MM.1S (cell line): Measurements from ENCODE around the gene VPS72.

Source experiments
- EZH2 ChIP-seq: fragments of 300-600 bp; sonication (generic); optimal IDR thresholded peaks from 2 replicates; pipeline ENCODE3; 2017; ENCODE audit warnings: low read depth, mild to moderate bottlenecking, antibody characterized with exemption, low read length, mixed read lengths
- EZH2phosphoT487 ChIP-seq: fragments of 300-600 bp; sonication (generic); IDR thresholded peaks from 2 replicates; pipeline ENCODE4 v1.6.1; 2018; ENCODE audit warnings: antibody characterized with exemption, low read length
- TF ChIP-seq, protein P1 (sequence below): fragments of 300-600 bp; sonication (generic); IDR thresholded peaks from 2 replicates; pipeline ENCODE4 v1.5.1; 2016; ENCODE audit warnings: antibody characterized with exemption, low read length, mixed read lengths

GRCh38 chr1:151134991-151135390 lies 55.0 kb downstream of the VPS72 start:
- TF ChIP-seq EZH2 (no peak), EZH2phosphoT487 (no peak)
- TF ChIP-seq, protein P1, sequence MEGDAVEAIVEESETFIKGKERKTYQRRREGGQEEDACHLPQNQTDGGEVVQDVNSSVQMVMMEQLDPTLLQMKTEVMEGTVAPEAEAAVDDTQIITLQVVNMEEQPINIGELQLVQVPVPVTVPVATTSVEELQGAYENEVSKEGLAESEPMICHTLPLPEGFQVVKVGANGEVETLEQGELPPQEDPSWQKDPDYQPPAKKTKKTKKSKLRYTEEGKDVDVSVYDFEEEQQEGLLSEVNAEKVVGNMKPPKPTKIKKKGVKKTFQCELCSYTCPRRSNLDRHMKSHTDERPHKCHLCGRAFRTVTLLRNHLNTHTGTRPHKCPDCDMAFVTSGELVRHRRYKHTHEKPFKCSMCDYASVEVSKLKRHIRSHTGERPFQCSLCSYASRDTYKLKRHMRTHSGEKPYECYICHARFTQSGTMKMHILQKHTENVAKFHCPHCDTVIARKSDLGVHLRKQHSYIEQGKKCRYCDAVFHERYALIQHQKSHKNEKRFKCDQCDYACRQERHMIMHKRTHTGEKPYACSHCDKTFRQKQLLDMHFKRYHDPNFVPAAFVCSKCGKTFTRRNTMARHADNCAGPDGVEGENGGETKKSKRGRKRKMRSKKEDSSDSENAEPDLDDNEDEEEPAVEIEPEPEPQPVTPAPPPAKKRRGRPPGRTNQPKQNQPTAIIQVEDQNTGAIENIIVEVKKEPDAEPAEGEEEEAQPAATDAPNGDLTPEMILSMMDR = no peak
